Stimulated activated CD8-positive, alpha-beta memory T cell treated with anti-CD3 and anti-CD28 coated beads, Interleukin-7, amount 100 ng/mL, for 4 hours (primary cell): Measurements from ENCODE around the gene FMN2.
"Not testable (repeated sequence)": the region's sequence is repeated elsewhere in the genome, so short reads cannot be mapped to it uniquely, and the experiment has no call there.

ENCODE experiments used
- DNase-seq, 2 donors: peaks; one replicate each; pipeline ENCODE4 v3.0.0-alpha.2; 2020; ENCODE audit warnings: low read depth in 2 of 2

FMN2 gene

DNA sequence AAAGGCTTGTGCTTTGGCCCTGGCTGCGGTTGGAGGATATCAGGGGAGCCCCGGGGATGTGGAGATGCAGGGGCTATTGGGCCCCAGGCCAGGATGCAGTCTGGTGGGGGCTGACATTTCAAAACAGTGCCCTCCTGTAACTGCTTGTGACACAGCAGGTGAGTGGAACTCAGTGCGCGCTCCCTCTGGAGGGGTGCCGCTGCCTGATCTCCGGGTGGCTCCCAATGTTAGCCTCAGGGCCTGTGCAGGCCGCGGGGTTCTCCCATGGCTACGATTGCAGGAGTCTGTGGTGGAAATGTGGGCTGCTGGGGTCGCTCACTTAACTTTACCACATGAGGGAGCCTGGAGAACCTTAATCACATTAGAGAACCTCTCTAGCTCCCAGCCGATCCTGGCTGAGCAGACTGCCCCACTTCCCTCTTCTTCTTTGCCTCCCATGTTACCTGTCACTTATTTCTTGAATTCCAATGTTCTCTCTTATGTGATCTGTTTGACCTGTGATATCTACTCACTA lies 163.2 kb downstream of the FMN2 start:
- DNase-seq = no peak

DNA sequence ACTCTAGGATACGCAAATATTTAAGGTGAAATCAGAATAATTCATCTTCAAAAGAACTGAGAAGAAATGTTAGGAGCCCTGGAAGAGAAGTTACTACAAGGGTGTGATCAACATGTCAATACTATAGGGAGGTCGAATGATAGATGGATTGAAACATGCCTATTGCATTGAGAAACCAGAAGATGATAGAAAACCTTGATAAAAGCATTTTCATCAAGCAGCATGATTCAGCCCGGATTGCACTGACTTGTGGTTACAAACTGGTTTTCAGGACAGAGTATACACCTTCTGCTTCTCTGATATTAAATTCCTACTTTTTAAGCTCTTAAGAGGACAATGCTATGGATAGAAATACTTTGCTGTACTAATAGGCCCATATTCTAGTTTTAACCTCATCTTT lies 164.2 kb downstream of the FMN2 start:
- no peak for DNase-seq

DNA sequence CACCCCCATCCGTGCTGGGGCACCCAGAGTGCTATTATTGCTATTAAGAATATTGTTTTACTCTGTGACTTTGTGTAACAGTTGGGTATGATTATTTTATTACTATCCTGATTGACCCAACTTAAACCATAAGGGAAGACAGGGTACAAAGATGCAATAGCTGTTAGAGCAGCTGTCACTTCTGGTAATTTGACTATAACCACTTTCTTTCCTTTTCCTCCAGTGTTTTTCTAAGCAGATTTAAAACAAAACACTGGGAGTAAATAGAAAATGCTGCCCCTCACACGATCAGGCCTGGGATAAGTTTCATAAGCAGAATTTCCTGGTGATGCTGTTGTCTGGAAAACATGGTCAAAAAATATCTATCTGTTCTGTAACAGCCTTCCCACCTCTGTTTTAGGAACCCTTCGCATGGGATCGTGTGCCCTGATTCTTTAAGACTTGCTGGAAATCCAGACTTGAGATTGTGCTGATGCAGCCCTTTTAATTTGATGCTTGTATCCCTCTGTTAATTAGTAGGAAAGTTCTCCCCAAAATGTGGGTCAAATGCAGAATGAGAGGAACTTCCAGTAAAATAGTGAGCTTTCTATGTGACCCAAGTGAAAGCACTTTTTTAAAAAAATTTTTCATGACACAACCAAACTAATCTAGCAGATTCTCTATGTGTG lies 165.3 kb downstream of the FMN2 start:
- DNase-seq = no peak

DNA sequence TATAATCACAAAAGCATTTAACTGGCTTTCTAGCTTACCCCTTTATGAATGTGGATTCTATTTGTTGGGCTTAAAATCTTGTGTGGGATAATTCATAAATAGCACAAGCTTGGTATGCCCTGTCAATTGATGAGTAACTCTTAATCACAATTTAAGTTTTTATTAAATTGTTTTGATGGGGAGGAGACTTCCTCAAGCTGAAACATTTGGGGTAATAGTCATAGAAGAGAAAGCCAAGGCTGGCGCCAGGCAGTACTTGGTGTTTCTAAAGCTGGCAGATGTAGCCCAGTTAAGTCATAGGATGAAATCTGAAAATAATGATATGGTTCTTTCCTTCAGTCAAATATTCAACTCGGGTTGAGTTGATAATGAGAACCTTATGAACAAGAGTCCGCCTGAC lies 167.2 kb downstream of the FMN2 start:
- DNase-seq = no peak

DNA sequence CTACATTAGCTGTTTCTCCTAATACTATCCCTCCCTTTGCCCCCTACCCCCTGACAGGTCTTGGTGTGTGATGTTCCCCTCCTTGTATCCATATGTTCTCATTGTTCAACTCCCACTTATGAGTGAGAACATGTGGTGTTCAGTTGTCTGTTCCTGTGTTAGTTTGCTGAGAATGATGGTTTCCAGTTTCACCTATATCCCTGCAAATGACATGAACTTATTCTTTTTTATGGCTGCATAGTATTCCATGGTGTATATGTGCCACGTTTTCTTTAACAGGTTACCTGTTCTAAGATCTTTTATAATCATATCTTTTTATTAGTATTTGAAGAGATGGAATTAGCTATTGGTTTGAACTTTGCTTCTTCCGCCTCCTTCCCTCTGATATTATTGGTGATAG lies 172.8 kb downstream of the FMN2 start:
- DNase-seq = not testable (repeated sequence)

DNA sequence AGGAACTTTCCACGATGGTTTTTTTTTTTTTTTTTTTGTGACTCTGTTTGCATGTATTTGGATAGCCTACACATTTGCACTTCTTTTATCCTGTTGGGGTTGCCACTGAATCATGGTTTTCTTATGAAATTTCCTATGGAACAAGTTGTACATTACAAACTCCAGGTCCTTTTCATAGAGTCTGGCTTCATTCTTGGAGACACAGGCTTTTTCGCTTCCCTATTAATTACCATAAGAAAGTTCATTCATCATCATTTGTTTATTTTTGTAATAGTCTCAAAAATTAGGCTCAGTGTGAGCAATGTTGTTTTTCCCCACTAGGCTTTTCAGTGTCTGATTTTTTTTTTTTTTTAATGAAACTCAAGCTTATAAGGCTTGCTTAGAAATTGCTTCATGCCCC lies 179.4 kb downstream of the FMN2 start:
- DNase-seq = no peak

DNA sequence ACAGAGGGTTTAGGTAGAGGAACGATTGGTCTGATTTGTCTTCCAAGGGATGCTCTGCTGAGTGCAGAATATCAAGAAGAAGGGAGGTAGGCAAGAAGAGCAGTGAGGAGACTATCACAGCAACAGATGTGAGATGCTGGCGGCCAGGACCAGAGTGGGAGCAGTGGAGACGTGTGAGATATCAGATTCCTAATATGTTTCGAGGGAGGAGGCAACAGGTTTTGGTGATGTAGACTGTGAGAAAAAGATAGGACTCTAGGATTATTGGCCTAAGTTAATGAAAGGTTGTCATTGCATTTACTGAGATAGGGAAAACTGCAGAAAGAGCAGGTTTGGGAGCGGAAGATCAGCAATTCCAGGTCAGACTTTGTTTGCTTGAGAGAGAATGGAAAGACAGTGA lies 182.9 kb downstream of the FMN2 start:
- DNase-seq = no peak

DNA sequence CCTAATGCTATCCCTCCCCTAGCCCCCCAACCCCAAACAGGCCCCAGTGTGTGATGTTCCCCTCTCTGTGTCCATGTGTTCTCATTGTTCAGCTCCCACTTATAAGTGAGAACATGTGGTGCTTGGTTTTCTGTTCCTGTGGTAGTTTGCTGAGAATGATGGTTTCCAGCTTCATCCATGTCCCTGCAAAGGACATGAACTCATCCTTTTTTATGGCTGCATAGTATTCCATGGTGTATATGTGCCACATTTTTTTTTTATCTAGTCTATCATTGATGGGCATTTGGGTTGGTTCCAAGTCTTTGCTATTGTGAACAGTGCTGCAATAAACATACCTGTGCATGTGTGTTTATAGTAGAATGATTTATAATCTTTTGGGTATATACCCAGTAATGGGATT lies 183.5 kb downstream of the FMN2 start:
- DNase-seq = not testable (repeated sequence)

DNA sequence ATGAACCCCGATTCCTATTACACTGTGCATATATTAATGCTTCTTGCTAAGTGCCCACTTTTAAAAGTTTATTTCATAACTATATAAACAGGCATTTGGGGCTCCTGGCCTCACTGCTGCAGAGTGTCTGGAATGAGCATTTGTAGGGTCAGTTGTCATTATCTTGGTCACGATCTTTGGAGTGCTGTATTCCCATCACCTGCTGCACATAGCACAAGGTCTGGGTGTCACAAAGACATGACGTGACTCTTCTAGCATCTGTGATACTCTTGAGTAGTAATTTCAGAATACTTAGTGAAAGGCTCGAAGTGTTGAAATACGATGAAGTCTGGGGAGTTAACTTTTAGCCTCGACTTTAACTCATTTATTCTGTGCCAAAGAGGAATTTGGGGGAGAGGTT lies 186.4 kb downstream of the FMN2 start:
- no peak for DNase-seq

DNA sequence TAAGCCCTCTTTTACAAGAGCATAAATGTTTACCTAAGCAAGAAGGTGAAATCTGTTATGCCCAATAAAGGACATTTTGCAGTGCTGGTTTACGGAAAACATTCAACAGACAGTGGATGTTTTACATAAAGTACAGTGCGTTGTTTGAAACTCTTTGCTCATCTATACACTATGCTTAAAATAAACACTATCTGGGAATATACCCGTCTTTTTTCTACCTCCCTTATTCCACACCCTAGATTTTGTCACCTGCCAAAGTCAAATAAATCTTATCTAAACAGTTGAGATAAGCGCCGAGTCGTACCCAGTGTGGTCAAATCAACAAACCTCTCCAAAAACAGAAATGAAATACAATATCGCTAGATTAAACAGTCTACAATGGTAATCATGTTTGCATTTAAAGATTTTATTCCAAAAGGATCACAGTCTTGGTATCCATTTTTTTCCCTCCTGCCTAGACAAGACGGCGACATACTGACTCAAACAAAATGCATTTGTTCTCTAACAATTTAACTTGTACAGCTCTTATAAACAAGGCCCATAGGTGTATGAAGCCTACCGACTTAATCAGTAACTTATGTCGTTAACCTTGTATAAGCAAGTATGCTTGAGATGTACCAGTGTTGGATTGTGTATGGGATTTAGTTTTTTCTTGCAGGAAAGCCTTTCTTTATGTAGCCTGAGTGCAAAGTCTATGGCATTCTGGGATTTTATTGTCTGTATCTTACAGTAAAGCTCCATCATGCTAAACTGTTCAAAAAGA lies 189.1 kb downstream of the FMN2 start:
- DNase-seq = no peak

DNA sequence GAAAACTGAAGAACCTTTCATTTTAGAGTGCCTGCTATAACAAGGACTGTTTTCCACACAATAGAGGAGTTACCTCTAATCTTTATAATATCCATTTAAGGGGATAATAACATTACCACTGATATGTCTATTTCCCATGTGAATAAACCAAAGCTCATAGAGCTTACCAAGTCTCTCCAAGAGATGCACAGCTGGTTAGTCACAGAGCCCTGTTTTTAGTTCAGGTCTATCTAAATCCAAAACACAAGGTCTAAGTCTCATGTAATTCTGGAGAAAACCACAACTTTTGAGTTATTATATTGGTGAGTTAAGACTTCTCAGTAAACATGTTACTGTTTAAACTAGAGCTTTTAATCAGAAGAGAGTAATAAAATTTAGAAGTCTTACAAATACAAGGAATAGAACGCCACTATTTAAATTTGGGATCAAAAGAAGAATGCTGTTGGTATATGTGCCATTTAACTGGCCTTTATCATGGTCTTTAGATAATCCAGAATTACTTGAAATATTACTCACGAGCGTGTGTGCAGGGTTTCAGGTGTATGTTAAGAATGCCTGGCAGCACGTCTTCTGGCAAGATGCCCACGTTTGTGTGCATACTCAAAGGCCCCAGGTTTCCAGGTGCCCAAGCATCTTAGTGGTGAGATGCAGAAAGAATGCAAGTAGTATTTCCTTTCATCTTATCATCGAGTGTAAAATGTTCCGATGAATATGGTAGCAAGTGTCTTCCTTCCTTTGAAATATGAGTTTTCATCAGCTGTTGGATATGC lies 190.6 kb downstream of the FMN2 start:
- no peak for DNase-seq

DNA sequence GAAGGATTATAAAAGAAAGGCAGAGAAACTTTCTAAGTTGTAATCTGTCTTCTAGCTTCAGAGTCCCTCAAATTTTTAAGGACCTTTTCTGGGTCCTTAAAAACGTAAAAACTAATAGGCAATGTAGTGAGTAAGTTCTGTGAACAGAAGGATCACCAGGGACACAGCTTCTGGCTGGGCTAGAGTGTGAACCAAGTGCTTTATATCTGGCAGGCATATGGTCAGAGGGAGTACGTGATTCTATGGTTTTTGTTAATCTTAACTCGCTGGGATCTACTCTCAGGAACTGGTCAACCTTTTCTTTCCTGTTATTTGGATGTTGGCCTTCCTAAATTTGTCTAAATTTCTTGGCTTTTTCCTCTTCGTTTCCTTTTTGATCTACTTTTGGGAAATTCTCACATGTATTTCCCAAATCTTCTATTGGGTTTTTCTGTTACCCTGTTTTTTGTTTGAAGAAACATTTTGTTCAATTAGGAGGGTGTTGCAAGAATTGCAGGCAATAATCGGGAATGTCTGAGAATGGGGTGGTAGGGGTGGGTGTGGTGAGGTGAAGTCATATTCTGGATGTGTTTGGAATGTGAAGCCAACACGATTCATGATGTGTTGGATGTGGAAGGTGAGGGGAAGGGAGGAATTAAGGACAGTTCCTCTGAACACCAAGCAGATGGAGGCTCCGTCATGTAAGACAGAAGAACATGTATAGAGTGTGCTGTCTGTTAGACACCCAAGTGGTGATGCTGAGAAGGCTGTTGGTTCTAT lies 193.2 kb downstream of the FMN2 start:
- DNase-seq = no peak

DNA sequence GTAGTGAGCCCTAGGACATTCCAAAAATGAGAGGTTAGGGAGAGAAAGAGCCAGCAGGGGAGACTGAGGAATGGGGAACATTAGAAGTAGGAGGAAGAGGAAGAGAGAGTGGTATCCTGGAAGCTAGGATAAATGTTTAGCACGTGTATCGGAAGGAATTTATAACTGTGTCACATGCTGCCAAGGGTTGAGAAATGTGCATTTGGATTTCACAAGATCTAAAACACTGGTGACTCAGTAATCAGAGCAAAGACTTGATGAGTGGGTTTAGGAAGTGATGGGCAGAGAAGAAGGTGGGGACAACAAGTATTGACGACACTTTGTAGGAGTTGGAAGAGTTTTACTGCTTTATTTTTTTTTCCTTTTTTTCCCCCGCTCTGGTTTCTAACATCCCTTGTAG lies 193.9 kb downstream of the FMN2 start:
- DNase-seq = no peak

DNA sequence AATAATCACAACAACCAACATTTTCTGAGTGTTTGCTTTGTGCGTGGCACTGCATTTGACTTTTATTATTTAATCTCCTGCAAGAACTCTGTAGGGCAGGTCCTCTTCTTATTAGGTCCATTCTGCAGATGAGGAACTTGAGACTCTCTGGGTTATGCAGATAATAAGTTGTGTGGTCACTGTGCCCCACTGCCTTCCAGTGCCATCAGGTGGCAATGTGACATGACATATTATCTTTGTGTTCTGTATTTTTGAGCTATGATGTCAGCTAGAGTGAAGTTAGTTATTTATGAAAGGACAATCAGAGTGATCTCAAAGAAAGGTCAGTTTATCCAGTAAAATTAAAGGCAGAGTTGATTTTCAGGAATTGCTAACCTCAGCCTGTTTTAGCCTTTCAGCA lies 196.0 kb downstream of the FMN2 start:
- no peak for DNase-seq

DNA sequence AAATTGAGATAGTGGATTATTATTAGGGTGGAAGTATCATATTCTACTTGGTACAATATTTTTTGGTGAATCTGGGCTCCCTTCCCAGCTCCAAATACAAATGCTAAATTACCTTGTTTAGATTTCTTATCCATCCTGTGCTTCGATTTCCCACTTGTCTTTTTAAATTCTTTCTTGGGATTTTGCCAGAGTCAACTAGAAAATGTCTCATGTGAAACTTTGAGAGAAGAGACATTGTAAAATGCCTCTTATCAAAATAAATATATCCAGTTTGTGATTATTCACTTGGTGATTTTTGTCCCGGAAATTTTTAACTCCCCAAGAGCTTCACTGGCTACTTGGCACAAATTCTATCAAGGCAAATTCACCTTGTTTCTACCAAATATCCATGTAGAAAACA lies 202.0 kb downstream of the FMN2 start:
- no peak for DNase-seq

DNA sequence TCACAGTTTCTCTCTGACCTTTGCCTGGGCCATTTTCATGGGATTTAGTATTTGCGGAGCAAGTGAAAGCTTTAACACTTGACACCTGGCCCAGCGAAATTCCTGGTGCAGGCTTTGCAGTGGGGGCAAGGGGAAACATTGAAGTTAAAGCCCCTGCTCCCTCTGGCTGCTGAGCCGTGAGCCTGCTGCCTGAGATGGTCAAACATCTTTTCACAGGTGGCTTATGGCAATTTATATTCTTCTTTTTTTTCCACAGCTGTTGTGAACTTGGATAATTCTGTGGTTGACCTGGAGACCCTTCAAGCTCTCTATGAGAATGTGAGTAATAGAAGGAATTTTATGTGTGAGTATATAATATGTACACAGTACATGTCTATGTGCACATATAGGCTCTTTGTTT lies 202.9 kb downstream of the FMN2 start:
- DNase-seq = no peak

DNA sequence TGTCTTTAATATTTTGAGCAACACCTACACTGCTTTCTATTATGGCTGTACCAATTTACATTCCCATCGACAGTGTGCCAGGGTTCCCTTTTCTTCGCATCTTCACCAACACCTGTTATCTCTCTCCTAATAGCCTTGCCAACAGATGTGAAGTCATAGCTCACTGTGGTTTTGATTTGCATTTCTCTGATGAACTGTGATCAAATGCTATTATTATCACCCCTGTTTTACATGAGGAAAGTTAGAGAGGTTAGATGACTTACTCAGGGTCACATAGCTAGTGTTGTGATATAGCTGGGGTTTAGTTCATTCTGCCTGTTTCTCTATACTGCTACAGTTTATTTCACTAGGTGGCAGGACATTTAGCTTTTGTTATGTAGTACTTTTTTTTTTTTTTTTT lies 204.1 kb downstream of the FMN2 start:
- DNase-seq = no peak

DNA sequence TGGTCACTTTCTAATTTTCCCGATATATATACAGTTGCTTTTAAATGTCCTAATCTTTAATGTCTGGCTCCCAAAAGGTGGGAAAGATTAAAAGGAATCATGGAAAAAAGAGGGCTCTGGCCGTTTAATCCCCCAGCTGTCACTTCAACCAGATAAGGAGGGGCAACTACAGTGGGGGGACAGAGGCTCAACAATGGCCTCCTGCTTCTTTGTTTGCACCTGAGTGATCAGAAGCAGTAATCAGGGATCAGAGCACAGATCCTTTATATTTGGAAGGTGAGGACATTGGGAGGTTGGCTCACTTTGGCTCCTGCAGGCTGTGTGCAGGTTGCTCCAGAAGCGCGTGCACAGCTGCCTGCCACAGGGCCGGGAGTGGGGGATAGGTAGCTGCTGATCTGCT lies 212.8 kb downstream of the FMN2 start:
- DNase-seq = no peak

DNA sequence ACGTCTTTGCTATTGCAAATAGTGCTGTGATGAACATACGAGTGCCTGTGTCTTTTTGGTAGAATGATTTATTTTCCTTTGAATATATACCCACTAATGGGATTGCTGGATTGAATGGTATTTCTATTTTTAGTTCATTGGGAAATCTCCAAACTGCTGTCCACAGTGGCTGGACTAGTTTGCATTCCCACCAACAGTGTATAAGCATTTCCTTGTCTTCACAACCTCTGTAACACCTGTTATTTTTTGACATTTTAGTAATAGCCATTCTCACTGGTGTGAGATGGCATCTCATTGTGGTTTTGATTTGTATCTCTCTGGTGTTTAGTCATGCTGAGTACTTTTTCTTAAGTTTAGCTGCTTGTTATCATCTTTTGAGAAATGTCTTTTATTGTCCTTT lies 215.0 kb downstream of the FMN2 start:
- DNase-seq = no peak

DNA sequence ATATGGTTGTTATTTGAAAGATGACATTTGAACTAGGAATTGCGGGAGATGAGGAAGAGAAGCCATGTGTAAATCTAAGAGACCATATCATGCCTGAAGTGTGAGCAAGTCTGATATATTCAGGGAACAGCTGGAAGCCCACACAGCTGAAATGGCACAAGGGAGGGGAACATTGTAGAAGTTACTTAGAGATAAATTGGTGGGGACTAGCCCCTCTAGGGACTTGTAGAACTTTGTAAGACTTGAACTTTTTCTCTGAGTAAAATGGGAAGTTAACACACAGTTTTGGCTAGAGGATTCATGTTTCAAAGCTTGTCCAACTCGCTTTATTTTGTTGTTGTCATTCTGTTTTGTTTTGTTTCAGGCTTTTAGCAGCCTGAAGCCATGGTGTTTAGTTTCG lies 216.4 kb downstream of the FMN2 start:
- no peak for DNase-seq

DNA sequence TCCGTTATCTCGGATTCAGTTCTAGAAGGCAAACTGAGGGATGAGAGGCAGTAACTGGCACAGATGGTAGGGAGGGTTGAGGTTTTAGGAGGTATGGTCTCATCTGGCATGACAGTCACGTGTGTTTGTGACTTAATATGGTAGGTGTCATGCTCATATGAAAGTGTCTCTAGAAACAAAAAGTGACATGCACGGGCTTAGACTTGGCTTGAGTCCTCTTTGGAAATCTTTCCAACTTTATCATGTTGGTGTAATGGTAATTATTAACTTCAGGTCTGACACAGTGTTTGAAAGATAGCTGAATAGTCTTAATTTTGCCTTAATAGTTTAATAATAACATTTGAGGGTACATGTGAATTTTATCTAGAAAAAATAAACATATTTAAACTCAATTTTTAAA lies 218.1 kb downstream of the FMN2 start:
- DNase-seq = no peak
